Measurements from ENCODE around the gene EPC1.

EPC1 gene

DNA sequence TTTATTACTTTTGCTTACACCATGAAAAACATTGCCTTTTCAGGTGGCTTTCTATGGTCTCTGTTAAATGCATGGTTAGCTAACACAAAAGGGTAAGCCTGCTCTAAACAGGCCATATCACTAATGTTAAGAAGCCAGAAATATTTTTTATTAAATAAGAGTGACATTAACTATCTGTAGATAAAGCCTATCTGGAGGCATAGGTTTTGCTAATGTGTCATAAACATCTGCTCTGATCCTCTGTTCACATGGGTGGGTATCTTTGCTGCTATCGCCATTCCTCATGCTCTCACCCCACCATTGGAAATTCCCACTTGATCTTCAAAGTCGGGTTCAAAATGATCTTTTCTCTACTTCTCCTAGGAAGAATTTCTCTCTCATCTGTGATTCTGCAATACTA, 32.4 kb downstream of the EPC1 start:
- H3K4me3 ChIP-seq: no peak overlapping the region
- no peaks in the 10 kb centered on the region for H3K36me3 ChIP-seq (replicated peaks)
- in situ Hi-C loops (cut with MboI; ENCODE audit: low sequenced_read_pairs): no loop called here
- no peak for DNase-seq (ENCODE audit: low spot score in 2 of 2)
- no peaks in the 10 kb centered on the region for H3K27me3 ChIP-seq (ENCODE audit: low read depth)
- H3K9me3 ChIP-seq: no peaks in the 10 kb centered on the region
- H3K4me1 ChIP-seq: peaks cover 24% of the 10 kb centered on the region

DNA sequence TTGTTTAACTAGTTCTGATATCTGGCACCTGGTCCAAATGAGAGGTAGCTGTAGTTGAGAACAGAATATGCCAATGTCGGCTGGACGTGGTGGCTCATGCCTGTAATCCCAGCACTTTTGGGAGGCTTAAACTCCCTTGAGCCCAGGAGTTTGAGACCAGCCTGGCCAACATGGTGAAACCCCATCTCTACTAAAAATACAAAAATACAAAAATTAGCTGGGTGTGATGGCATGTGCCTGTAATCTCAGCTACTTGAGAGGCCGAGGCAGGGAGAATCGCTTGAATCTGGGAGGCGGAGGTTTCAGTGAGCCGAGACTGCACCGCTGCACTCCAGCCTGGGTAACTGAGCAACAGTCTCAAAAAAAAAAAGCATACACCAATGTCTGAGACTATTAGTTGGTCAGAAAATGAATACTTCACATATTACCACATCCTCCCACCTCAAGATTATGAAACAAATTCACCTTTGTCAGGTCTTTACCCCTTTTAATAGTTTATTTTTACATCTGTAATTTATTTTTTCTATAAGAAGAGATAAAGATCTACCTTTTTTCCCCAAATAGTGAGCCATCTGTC, 38.8 kb downstream of the EPC1 start:
- H3K4me1 ChIP-seq: no peaks in the 10 kb centered on the region
- no peak for DNase-seq (ENCODE audit: low spot score in 2 of 2)
- in situ Hi-C loops (cut with MboI; ENCODE audit: low sequenced_read_pairs): no loop called here
- H3K4me3 ChIP-seq: no peak overlapping the region
- peaks cover 16% of the 10 kb centered on the region for H3K36me3 ChIP-seq (replicated peaks)
- no peaks in the 10 kb centered on the region for H3K9me3 ChIP-seq
- H3K27me3 ChIP-seq (ENCODE audit: low read depth): no peaks in the 10 kb centered on the region

DNA sequence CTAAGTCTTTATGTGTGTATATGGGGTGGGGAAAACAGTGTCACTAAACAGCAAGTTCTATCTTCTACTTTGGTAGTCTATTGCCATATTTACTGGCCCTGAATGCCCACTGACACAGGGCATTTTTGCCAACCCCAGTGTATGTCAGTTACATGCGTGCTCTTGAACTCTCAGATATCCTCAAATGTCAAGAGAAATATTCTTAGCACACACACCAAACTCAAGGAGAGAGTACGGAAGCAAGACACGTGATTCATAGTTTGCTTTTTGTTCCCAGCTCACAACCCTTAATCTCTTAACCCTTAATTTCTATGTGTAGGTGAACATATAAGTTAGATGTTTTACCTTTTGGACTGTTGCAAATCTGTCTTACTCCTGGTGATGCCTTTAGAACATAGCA, 39.3 kb downstream of the EPC1 start:
- peaks cover 16% of the 10 kb centered on the region for H3K36me3 ChIP-seq (replicated peaks)
- no peaks in the 10 kb centered on the region for H3K9me3 ChIP-seq
- in situ Hi-C loops (cut with MboI; ENCODE audit: low sequenced_read_pairs): no loop called here

DNA sequence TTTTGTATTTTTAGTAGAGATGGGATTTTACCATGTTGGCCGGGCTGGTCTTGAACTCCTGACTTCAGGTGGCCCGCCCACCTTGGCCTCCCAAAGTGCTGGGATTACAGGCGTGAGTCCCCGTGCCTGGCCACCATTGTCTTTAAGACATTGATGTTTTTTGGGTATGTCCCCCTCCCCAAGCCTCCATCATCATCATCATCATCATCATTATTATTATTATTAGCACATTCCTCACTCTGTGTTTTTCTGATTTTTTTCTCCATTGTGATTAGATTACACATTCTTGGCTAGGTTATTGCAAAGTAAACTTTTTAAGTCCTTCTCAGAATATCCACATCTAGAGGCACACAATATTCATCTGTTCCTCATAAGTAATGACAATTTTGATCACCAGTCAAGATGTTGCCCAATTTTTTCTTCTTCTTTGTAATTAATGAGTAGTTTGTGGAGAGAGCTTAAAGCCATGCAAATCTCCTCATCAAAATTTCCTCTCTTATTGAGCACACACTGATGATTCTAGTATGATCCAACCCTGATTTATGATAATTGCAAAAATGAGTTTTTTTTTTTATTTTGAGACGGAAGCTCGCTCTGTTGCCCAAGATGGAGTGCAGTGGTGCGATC, 47.5 kb downstream of the EPC1 start:
- H3K36me3 ChIP-seq (replicated peaks): peaks cover 15% of the 10 kb centered on the region
- DNase-seq (ENCODE audit: low spot score in 2 of 2): no peak
- H3K27me3 ChIP-seq (ENCODE audit: low read depth): no peaks in the 10 kb centered on the region
- H3K9me3 ChIP-seq: no peaks in the 10 kb centered on the region
- H3K4me3 ChIP-seq: no peak overlapping the region
- in situ Hi-C loops (cut with MboI; ENCODE audit: low sequenced_read_pairs): no loop called here
- peaks cover 2% of the 10 kb centered on the region; the same call in 1 of the 2 replicates for H3K4me1 ChIP-seq

More for the DNA sequence above, 39.3 kb downstream of the EPC1 start:
- no peak for DNase-seq (ENCODE audit: low spot score in 2 of 2)
- no peaks in the 10 kb centered on the region for H3K27me3 ChIP-seq (ENCODE audit: low read depth)
- no peak overlapping the region for H3K4me3 ChIP-seq
- H3K4me1 ChIP-seq: no peaks in the 10 kb centered on the region

DNA sequence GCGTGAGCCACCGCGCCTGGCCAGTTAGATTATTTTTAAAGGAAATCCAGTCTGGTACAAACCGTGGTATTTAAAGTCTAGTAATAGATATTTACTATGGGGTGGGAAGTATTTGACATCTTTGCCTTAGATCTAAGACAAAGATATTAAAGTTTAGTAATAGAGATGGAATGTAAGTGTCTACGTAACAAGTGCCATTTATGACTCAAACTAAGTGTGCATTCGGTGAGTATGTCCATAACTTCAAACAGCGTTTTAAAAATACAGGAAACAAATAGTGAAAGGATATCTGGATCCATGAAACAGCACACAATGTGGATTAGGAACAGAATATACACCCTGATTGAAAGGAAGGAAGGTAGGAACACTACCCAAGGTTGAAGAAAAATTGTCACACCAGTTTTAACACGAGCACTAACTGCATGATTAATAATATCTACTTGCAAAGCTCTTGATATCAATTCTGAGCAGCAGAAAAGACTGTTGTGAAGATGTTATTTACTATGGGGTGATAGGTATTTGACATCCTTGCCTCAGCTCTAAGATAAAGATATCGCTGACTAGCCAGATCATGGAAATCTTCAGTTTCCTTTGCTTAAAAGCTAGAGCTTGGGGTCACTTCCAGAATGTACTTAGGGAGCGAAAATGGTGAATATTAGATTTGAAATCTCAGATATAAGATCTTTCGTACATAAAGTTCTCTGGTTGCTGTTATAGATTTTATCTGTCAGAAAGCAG, 48.7 kb downstream of the EPC1 start:
- H3K4me3 ChIP-seq: no peak overlapping the region
- in situ Hi-C loops (cut with MboI; ENCODE audit: low sequenced_read_pairs): no loop called here
- H3K9me3 ChIP-seq: no peaks in the 10 kb centered on the region
- H3K4me1 ChIP-seq: peaks cover 13% of the 10 kb centered on the region
- peaks cover 5% of the 10 kb centered on the region for H3K36me3 ChIP-seq (replicated peaks)
- no peak for DNase-seq (ENCODE audit: low spot score in 2 of 2)
- no peaks in the 10 kb centered on the region for H3K27me3 ChIP-seq (ENCODE audit: low read depth)

DNA sequence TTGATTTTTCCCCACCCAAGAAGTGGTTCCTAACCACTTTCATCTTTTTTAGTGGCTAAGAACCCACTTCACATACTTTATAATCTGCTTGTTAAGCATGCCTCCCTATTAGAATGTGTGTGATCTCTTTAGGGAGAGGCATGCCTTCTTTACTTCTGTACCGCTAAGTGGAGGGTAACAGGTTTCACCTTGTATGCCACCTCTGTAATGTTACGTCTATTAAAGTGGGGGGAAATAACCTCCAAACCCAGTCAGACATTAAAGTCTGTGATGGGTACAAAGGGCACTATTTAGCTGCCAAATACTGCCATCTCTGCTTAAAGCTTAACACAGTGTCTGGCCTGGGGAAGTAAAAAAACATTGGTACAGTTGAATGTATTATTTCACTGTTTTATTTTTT, 51.9 kb downstream of the EPC1 start:
- no peak for DNase-seq (ENCODE audit: low spot score in 2 of 2)
- Histone ChIP-seq H3K4me1 (peaks cover 15% of the 10 kb centered on the region), H3K36me3 (replicated peaks) (peaks cover 11% of the 10 kb centered on the region), H3K9me3 (no peaks in the 10 kb centered on the region), H3K4me3 (no peak overlapping the region), H3K27me3 (ENCODE audit: low read depth) (no peaks in the 10 kb centered on the region)
- in situ Hi-C loops (cut with MboI; ENCODE audit: low sequenced_read_pairs): no loop called here

DNA sequence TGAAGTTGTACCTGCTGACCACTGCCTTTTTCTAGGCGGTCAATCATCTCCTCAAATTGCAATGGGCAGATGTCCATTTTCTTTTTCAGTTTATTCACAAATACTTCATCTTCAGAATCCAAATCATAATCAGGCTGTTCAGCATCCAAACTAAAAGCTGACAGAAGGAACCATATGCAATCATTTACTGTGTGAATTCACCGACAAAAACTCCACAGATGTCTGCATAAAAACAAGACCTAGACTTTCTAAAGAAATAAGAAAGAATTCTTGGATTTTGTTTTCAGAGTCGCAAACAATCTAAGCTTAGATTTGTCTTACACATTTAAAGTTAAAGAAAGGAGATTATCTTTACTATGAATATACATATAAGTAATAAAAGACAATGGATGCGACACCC, 53.4 kb downstream of the EPC1 start:
- peaks cover 11% of the 10 kb centered on the region for H3K36me3 ChIP-seq (replicated peaks)
- no peaks in the 10 kb centered on the region for H3K27me3 ChIP-seq (ENCODE audit: low read depth)
- DNase-seq (ENCODE audit: low spot score in 2 of 2): no peak
- in situ Hi-C loops (cut with MboI; ENCODE audit: low sequenced_read_pairs): no loop called here
- no peak overlapping the region for H3K4me3 ChIP-seq
- H3K4me1 ChIP-seq: peaks cover 15% of the 10 kb centered on the region
- H3K9me3 ChIP-seq: no peaks in the 10 kb centered on the region

DNA sequence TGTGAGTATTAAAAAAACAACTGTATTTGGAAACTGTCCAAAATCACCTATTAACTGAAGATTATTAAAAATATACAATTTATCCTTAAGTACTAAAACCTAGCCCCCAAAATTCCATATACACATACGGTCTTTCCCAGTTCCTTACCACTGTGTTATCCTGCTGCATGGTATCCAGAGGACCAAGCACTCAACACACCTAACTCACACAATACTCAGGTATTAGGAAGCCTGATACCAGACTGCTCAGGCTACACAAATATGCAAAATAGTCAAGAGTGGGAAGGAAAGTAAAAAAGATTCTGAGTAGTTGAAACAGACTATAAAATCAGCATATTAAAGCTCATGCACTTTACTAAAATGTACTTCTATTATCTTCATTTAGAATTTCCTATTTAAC, 67.2 kb downstream of the EPC1 start:
- no peaks in the 10 kb centered on the region for H3K27me3 ChIP-seq (ENCODE audit: low read depth)
- no peak overlapping the region for H3K4me3 ChIP-seq
- no peaks in the 10 kb centered on the region for H3K4me1 ChIP-seq
- H3K9me3 ChIP-seq: no peaks in the 10 kb centered on the region
- peaks cover 13% of the 10 kb centered on the region for H3K36me3 ChIP-seq (replicated peaks)
- in situ Hi-C loops (cut with MboI; ENCODE audit: low sequenced_read_pairs): no loop called here
- no peak for DNase-seq (ENCODE audit: low spot score in 2 of 2)

DNA sequence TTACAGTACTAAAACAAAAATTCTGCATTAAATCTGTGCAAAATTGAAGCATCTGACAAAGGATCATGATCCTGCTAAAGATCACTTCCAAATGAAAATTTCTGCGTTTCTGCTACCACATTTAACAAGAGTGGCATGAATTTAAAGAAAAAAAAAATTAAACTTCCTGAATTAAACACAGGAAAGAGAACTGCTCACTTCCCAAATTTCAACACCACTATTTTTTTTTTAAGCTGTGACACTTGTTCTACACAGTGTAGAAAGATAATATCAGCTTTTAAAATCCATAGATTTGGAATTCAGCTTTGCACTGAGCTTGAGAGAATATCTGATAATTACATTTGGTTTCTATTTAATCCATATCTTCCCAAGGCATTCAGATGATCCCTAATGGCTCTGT, 73.6 kb downstream of the EPC1 start:
- no peak overlapping the region for H3K4me3 ChIP-seq
- H3K9me3 ChIP-seq: no peaks in the 10 kb centered on the region
- no peaks in the 10 kb centered on the region for H3K4me1 ChIP-seq
- H3K27me3 ChIP-seq (ENCODE audit: low read depth): no peaks in the 10 kb centered on the region
- no peak for DNase-seq (ENCODE audit: low spot score in 2 of 2)
- in situ Hi-C loops (cut with MboI; ENCODE audit: low sequenced_read_pairs): no loop called here
- H3K36me3 ChIP-seq (replicated peaks): peaks cover 33% of the 10 kb centered on the region

DNA sequence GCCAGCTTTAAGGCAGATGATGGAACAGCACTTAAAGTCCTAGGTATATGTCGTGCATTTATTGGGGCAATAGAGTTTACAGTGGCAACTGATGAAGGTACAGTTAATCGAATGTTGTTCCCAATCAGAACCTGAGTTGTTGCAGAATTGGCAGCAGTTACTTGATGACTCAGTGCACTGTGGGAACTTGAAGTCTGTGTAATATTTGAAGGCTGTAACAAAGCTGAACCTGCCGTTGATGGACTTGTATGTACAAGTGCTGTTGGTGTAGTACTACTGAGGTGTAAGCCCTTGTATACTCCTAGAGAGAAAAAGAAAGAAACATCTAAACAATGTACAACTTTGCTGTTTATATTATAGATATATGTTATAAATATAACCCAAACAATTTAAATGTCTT, 75.3 kb downstream of the EPC1 start:
- no peak for DNase-seq (ENCODE audit: low spot score in 2 of 2)
- no peaks in the 10 kb centered on the region for H3K27me3 ChIP-seq (ENCODE audit: low read depth)
- no peaks in the 10 kb centered on the region for H3K9me3 ChIP-seq
- H3K4me3 ChIP-seq: no peak overlapping the region
- H3K4me1 ChIP-seq: no peaks in the 10 kb centered on the region
- in situ Hi-C loops (cut with MboI; ENCODE audit: low sequenced_read_pairs): no loop called here
- H3K36me3 ChIP-seq (replicated peaks): peaks cover 38% of the 10 kb centered on the region

DNA sequence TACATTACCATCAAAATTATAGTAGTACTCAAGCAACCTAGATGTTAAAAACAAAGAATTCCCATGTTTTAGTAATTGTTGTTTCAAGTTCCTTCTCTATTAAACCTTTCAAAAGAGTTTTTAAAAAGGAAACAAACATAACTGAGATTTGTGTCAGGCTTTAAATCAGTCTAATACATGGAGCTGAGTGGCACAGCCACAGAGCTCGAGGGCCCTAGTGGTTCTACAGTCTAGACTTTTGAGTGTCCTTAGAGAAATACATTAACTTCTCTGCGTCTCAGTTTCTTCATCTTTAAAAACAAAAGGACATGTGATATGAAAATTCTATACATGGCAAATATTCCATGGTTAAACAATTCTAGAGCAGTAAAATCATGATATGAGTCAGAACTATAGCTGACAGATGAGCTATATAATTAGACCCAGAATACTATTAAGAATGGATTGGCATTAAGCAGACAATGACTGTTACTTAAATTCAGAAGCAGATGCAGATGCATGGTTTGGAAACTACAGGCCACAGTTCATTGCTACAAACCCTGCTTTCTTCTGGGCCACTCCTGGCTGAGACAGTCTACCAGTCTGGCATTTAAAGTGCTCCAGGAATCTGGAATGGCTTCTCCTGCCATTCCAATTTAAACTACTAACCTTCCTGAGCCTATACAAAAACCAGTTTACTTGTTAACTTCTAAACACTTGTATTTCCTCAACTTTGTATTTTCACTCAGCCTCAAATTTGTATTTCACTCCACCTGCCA, 77.4 kb downstream of the EPC1 start:
- peaks cover 38% of the 10 kb centered on the region for H3K36me3 ChIP-seq (replicated peaks)
- H3K9me3 ChIP-seq: no peaks in the 10 kb centered on the region
- no peaks in the 10 kb centered on the region for H3K27me3 ChIP-seq (ENCODE audit: low read depth)
- H3K4me1 ChIP-seq: no peaks in the 10 kb centered on the region
- in situ Hi-C loops (cut with MboI; ENCODE audit: low sequenced_read_pairs): no loop called here
- DNase-seq (ENCODE audit: low spot score in 2 of 2): no peak
- H3K4me3 ChIP-seq: no peak overlapping the region

DNA sequence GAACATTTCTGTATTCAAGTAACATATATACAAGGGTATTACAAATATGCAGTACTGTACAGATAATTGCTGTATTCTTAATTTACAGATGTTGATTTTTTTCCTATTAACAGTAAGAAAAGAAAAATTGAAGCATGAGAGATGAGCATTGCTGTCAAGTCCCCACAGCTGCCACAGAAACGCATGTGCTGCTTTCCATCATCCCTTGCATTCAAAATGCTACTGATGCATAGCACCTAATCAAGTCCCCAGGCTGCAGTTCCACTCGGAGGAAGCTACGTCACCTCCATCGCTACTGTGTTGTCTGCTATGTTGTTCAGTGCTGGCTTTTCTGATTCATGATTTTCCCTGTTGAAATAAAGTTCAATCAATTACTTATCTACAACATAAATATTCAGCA, 78.2 kb downstream of the EPC1 start:
- Histone ChIP-seq H3K9me3 (no peaks in the 10 kb centered on the region), H3K36me3 (replicated peaks) (peaks cover 38% of the 10 kb centered on the region), H3K4me3 (no peak overlapping the region), H3K27me3 (ENCODE audit: low read depth) (no peaks in the 10 kb centered on the region), H3K4me1 (no peaks in the 10 kb centered on the region)
- DNase-seq (ENCODE audit: low spot score in 2 of 2): no peak
- in situ Hi-C loops (cut with MboI; ENCODE audit: low sequenced_read_pairs): no loop called here

DNA sequence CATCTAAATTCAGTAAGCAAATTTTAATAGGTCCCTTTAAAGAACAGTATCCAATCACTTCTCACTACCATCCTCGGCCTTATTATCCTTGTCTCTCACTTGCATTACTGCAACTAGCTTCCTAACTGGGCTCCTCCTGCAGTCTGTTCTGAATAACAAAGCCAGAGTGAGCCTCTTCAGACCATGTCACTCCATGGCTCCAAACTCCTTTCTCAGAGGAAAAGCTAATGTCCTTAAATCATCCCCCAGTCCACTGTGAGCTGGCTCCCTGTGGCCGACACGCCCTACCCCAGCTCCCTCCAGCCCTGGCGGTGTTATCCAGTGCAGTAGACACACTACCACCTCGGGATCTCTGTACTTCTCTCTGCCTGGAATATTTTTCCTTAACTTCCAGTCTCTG, 80.0 kb downstream of the EPC1 start:
- no peaks in the 10 kb centered on the region for H3K9me3 ChIP-seq
- no peaks in the 10 kb centered on the region for H3K27me3 ChIP-seq (ENCODE audit: low read depth)
- DNase-seq (ENCODE audit: low spot score in 2 of 2): peak in 1 of 2 experiments; percentile 21
- no peak overlapping the region for H3K4me3 ChIP-seq
- peaks cover 26% of the 10 kb centered on the region for H3K36me3 ChIP-seq (replicated peaks)
- H3K4me1 ChIP-seq: no peaks in the 10 kb centered on the region
- in situ Hi-C loops (cut with MboI; ENCODE audit: low sequenced_read_pairs): no loop called here

DNA sequence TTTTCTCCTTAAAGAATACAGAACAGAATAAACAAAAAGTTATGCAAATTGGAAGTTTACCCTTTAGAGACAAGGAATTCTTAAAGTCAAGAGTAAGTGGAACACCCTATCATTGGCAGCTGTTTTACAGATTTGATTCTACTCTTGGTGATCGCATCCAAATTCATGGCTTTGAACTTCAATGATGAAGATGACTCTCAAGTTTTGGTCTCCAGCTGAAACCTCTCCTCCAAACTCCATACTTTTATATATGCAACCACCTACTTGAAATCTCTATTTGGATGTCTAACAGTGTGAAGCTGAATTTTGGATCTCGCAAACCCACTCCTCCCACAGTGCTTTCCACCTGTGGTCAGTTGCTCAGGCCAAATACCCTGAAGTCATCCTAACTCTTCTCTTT, 80.4 kb downstream of the EPC1 start:
- H3K36me3 ChIP-seq (replicated peaks): peaks cover 22% of the 10 kb centered on the region
- in situ Hi-C loops (cut with MboI; ENCODE audit: low sequenced_read_pairs): no loop called here
- no peaks in the 10 kb centered on the region for H3K27me3 ChIP-seq (ENCODE audit: low read depth)
- no peak overlapping the region for H3K4me3 ChIP-seq
- H3K9me3 ChIP-seq: no peaks in the 10 kb centered on the region
- DNase-seq (ENCODE audit: low spot score in 2 of 2): no peak
- no peaks in the 10 kb centered on the region for H3K4me1 ChIP-seq

Data from HAP-1 (cell line).